Urothelium cell line (cell line): ENCODE measurements around the gene XPR1.

Experiments
- DNase-seq: peaks from one replicate; pipeline ENCODE4 v3.0.0; 2011; ENCODE audit warnings: low spot score, mixed read lengths
- FAIRE-seq: peaks from 2 replicates; lab custom pipeline; 2011; peaks lifted over from hg19 to GRCh38; lab: Jason Lieb, UNC

Gene XPR1

GRCh38 chr1:180863158-180863775, 231.4 kb downstream of the XPR1 start:
- peak; percentile 26 for DNase-seq

DNA sequence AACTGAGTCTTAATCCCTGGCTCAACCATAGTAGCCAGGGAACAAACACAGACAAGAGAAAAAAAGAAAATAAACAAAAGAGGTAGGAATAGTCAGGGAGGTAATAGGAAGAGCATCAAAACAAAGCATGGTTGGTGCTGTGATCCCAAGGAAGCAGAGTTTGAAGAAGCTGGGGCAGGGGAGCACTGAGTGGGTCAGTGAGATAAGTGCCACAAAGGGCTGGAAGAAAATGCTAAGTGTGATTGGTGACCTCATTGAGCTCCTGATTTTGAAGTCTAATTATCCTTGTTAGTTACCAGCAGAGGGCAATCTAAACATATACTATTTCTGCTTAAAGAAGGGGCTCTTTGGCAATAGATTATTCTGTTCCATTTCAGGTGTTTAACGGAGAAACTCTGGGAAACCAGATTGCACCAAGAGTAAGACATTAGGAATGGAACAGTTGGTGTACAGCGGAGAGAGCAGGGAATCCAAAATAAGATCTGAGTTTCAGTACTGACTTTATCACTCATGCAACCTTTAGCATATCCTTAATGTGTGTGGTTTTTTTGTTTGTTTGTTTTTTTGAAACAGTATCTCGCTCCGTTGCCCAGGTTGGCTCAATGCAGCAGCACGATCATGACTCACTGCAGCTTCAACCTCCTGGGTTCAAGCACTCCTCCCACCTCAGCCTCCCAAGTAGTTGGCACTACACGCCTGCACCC, 250.1 kb downstream of the XPR1 start:
- DNase-seq (peak; percentile 43), FAIRE-seq (no peak)

More at GRCh38 chr1:180863158-180863775, 231.4 kb downstream of the XPR1 start:
- no peak for FAIRE-seq

DNA sequence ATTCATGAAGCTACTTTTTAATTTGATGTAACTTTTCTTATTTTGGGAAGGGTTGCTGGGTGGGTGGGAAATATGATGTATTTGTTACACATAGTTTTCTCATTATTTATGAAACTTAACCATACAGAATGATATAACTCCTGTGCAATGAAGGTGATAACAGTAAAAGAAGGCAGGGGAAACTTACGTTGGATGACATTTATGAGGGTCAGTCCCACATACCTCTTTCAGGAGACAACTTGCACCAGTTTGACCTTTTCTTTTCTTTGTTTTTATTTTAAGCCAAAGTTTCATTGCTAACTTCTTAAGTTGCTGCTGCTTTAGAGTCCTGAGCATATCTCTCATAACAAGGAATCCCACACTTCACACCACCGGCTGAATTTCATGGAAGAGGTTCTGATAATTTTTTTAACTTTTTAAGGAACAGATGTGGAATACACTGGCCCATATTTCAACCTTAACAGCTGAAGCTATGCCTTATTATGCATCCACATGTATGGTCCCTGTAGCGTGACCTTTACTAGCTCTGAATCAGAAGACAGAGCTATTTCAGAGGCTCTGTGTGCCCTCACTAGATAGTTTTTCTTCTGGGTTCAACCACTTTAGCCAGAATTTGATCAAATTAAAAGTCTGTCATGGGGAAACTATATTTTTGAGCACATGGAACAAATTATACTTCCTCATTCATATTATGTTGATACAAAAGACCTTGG, 252.9 kb downstream of the XPR1 start:
- FAIRE-seq: no peak
- DNase-seq: no peak

DNA sequence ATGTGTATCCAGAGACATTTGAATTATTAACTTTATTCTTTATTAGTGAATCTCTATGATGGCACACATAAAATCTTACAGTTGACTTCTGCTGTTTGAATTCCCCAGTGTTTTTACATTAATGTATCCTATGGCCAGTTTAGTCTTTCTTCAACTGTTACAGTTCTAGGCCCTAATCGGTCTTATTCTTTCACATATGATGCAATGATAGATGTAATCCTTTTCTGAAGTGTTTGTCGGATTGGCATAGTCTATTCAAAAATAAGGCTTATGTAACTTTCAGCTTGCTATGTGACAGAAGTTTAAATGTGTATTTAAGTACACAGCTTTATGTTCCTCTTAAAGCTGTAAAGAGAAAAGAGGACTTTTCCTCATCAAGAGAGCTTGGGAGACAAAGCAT, 254.5 kb downstream of the XPR1 start:
- DNase-seq: no peak
- no peak for FAIRE-seq

DNA sequence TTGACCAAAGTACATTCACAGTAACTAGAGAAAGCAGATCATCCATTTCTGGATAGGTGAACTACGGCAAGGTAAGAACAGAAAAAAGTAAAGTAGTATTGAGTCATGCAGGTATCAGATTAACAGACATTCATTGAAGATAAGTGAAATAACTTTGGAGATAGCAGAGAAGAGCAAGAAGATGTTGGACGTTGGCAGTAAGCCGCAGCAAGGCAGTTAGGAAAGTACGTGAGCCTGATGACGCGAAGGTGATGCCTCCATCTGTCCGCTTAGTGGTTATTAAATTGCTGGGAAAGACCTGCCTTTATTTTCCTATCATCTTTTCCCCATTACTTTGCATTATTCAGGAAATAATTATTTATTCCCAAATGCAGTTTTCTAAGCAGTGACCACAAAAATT, 256.0 kb downstream of the XPR1 start:
- no peak for FAIRE-seq
- DNase-seq: no peak

GRCh38 chr1:180888870-180889269, 257.0 kb downstream of the XPR1 start:
- DNase-seq (no peak), FAIRE-seq (no peak)

- no peak for FAIRE-seq
Observed at GRCh38 chr1:180889325-180889724, 257.5 kb downstream of the XPR1 start.

GRCh38 chr1:180892272-180892671, 260.4 kb downstream of the XPR1 start:
- FAIRE-seq (no peak), DNase-seq (no peak)

More at GRCh38 chr1:180889325-180889724, 257.5 kb downstream of the XPR1 start:
- DNase-seq: no peak

- DNase-seq (no peak), FAIRE-seq (no peak)
Observed at GRCh38 chr1:180892675-180893074, 260.9 kb downstream of the XPR1 start.

DNA sequence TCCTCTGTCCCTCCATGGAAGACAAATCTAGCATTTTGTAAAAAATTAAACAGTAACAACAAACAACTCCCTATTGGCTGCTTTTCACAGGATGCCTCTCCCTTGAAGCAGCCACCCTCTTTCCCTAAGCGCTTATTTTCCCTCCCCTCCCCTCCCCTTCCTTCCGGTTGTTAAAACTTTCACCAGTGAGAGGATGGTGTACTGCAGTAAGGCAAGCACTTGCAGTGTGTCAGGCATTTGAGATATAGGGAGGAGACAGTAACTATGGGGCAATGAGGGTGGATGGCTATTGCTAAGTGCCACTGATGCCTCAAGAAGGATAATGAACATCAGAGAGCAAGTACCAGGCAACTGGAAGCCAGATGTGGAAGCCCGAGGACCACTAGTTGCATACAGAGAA, 261.8 kb downstream of the XPR1 start:
- FAIRE-seq (no peak), DNase-seq (no peak)

DNA sequence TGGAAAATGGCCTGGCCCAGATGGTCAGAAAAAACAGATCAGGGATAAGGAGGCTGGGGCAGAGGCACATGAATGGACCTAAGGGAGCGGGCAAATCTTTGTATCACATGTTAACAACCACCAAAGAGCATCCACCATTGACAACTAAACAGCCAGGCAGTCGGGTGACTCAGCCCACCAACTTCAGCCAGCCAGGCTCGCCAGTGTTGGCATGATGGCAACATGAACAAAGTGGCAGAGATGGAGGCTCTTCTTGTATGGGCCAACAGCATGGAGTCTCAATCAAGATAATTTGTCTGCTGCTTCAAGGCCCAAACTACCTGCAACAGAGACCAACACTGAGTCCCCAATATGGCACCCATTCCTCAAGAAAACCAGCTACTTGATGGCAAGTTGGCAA, 264.3 kb downstream of the XPR1 start:
- FAIRE-seq (no peak), DNase-seq (no peak)

DNA sequence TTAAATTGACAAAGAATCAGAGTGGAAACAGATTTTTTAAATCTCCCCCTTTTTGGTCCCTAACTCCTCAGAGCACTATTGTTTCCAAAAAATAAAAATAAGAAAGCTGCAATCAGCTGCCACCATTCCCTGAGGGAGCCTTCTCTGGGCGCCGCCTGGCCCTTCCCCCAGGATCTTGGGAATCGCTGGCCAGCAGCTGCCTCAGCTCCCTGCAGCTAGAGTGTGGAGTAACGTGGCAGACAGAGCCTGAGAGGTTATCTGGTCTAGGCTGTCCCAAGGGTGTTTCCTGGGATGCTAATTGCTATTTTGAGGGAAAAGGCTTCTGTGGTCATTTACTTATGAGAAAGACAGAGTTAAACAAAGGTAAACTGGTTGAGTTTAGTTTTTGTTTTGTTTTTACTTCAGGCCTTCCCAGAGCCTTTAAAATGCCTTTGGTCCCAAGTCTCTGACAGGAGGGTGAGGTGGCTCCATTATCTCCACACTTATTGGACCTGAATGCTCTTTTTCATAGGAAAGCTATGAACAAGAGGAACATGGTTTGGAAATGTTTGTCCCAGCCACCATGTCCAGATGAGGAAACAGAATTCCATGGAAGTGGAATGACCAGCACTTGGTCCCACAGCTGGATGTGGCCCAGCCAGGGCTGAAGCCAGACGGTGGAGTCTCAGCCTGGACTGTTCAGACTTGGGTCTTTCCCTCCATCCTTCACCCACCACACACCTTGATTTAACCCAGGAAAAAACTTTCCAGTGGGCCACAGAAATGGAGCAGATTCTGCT, 266.8 kb downstream of the XPR1 start:
- DNase-seq: no peak
- no peak for FAIRE-seq

DNA sequence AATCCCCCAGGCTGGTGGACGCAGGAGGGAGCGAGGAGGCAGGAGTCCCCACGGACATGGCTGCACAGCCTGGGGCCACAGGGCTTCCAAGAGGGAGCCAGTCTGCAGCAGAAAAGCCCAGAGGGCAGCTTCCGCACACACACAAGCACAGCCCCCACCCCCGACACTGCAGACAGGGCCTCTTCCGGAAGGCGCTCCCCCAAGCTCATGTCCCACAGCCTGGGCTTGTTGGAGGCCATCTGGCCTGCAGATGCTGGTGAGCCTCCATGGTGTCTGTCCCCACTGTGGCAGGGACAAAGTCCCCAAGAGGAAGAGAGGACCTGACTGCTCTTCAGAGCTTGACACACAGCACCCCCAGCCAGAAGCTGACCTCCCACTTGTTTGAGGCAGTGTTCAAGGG, 267.4 kb downstream of the XPR1 start:
- FAIRE-seq: no peak
- no peak for DNase-seq

- no peak for DNase-seq
- no peak for FAIRE-seq
Observed at GRCh38 chr1:180901076-180901990, 269.5 kb downstream of the XPR1 start.

DNA sequence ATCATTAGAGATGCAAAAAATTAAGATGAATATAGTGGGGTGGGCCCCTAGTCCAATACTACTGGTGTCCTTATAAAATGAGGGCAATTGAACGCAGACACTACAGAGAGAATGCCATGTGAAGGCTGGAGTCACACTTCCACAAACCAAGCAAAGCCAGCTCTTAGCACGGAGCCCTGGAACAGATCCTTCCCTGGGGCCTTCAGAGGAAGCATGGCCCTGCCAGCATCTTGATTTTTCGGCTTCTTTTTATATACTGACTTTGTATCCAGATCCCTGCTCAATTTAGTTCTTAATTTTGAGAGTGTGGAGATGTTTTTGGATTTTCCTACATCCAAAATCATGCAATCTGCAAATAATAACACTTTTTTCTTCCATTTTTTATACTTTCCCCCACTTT, 270.7 kb downstream of the XPR1 start:
- FAIRE-seq: no peak
- DNase-seq: no peak

GRCh38 chr1:180905927-180906326, 274.1 kb downstream of the XPR1 start:
- no peak for FAIRE-seq
- DNase-seq: no peak

DNA sequence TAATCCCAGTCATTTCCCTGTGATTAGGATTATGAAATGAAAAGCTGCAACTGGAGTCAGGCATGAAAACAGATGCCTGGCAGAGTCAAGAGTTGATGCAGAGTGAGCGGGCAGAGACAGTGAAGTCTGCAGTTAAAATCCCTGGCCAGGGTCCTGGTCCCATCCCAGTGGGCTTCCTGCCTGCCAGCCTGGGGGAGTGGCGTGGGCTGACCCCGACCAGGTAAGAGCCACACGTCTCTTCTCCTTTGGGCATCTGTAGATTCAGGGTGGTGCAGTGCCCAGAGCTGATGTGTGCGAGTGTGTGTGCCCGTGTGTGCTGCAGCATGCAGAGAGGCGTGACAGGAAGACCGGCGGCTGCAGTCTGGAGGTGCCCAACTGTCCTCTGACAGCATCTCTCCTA, 274.7 kb downstream of the XPR1 start:
- no peak for DNase-seq
- FAIRE-seq: no peak

DNA sequence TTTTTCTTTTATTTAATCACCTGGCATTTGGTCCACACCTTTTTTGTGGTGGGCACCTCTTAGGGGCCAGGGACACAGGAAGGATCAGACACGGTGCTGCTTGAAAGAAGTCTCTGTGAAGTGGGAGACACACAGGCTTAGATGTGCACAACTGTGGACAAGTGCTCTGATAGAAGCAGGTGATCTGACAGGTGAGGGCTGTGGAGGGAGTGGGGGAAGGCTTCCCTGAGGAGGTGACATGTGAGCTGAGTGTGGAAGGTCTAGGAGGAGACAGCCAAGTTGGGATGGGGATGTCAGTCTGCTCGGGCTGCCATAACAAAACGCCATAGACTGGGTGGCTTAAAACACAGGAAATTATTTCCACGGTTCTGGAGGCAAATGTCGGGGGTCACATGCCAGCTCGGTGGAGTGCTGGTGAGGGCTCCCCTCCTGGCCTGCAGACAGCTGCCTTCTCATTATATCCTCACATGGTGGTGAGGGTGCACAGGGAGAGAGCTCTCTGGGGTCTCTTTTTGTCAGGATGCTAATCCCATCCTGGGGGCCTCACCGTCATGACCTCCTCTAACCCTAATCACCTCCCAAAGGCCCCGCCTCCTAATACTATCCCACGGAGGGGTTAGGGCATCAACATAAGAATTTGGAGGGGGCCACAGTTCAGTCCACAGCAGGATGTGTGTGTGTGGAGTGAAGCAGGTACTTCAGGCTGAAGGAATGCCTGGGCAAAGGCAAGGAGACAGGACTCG, 275.7 kb downstream of the XPR1 start:
- DNase-seq (no peak), FAIRE-seq (no peak)

DNA sequence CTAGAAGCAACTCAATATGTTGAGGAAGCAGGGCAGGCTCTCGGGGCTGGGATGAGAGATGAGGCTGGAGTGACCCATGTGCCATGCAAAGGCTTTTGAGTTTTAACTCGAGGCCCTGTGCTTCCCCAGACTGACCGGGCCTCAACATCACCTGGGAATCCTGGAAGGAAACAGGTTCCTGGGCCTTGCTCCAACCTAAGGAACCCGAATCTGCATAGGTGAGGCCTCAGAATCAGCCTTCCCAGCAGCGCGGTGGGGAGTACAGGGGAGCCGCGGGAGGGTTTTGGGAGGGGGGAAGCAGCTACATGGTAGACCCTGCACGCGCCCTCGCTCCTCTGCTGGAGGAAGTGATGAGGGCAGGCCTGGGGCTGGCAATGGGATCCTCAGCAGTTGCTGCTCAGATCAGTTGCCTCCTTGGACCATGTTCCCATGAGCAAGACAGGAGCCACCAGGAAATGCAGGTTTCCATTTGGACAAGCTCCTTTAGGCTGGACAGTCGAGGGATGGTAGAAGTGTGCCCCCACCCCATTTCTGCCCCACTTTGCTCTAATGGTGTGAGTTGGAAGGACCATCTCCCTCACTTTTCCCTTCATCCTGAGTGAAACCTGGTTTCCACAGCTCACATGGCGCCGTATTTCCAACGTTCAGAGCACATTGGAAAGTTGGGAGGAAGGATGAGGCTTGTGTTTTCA, 276.4 kb downstream of the XPR1 start:
- no peak for FAIRE-seq
- no peak for DNase-seq
